Cortex of kidney (tissue), 1 donor: ENCODE results near the gene PAMR1.
"Not testable (repeated sequence)": the region's sequence is repeated elsewhere in the genome, so short reads cannot be mapped to it uniquely, and the experiment has no call there.

ENCODE experiments used
- DNase-seq: peaks from one replicate; lab custom pipeline; 2025; lab: John Stamatoyannopoulos, UW

The PAMR1 gene

GRCh38 chr11:35543481-35543880 is 18.1 kb upstream of the PAMR1 start:
- DNase-seq = no peak

- no peak for DNase-seq
Observed at GRCh38 chr11:35541621-35542375, 16.4 kb upstream of the PAMR1 start.

- no peak for DNase-seq
Observed at GRCh38 chr11:35540526-35540925, 15.1 kb upstream of the PAMR1 start.

- DNase-seq = no peak
Observed at GRCh38 chr11:35539781-35540281, 14.4 kb upstream of the PAMR1 start.

- DNase-seq = no peak
Observed at GRCh38 chr11:35539256-35539655, 13.8 kb upstream of the PAMR1 start.

- DNase-seq = no peak
Observed at GRCh38 chr11:35536470-35536869, 11.1 kb upstream of the PAMR1 start.

- no peak for DNase-seq
Observed at GRCh38 chr11:35531246-35531645, 5.8 kb upstream of the PAMR1 start.

- no peak for DNase-seq
Observed at GRCh38 chr11:35529971-35530495, 4.6 kb upstream of the PAMR1 start.

GRCh38 chr11:35526370-35526792 is 965 bp upstream of the PAMR1 start:
- DNase-seq = no peak

- DNase-seq = no peak
Observed at GRCh38 chr11:35524780-35525179, 636 bp downstream of the PAMR1 start.

- DNase-seq = no peak
Observed at GRCh38 chr11:35523861-35524260, 1.6 kb downstream of the PAMR1 start.

GRCh38 chr11:35523331-35523768 is 2.1 kb downstream of the PAMR1 start:
- DNase-seq = no peak

- not testable (repeated sequence) for DNase-seq
Observed at GRCh38 chr11:35522091-35522490, 3.3 kb downstream of the PAMR1 start.

GRCh38 chr11:35520376-35520775 is 5.0 kb downstream of the PAMR1 start:
- no peak for DNase-seq

GRCh38 chr11:35518766-35519165 is 6.7 kb downstream of the PAMR1 start:
- DNase-seq = no peak

- no peak for DNase-seq
Observed at GRCh38 chr11:35517481-35517880, 7.9 kb downstream of the PAMR1 start.

- DNase-seq = no peak
Observed at GRCh38 chr11:35516403-35516802, 9.0 kb downstream of the PAMR1 start.

GRCh38 chr11:35515224-35515623 is 10.2 kb downstream of the PAMR1 start:
- DNase-seq = no peak

- DNase-seq = no peak
Observed at GRCh38 chr11:35514481-35514880, 10.9 kb downstream of the PAMR1 start.

GRCh38 chr11:35511666-35512065 is 13.8 kb downstream of the PAMR1 start:
- no peak for DNase-seq

GRCh38 chr11:35507688-35508087 is 17.7 kb downstream of the PAMR1 start:
- no peak for DNase-seq

- no peak for DNase-seq
Observed at GRCh38 chr11:35501776-35502175, 23.6 kb downstream of the PAMR1 start.

GRCh38 chr11:35500744-35501143 is 24.7 kb downstream of the PAMR1 start:
- no peak for DNase-seq

GRCh38 chr11:35496416-35496815 is 29.0 kb downstream of the PAMR1 start:
- no peak for DNase-seq
